ENCODE measurements around the gene CHMP2A.

CHMP2A gene

DNA sequence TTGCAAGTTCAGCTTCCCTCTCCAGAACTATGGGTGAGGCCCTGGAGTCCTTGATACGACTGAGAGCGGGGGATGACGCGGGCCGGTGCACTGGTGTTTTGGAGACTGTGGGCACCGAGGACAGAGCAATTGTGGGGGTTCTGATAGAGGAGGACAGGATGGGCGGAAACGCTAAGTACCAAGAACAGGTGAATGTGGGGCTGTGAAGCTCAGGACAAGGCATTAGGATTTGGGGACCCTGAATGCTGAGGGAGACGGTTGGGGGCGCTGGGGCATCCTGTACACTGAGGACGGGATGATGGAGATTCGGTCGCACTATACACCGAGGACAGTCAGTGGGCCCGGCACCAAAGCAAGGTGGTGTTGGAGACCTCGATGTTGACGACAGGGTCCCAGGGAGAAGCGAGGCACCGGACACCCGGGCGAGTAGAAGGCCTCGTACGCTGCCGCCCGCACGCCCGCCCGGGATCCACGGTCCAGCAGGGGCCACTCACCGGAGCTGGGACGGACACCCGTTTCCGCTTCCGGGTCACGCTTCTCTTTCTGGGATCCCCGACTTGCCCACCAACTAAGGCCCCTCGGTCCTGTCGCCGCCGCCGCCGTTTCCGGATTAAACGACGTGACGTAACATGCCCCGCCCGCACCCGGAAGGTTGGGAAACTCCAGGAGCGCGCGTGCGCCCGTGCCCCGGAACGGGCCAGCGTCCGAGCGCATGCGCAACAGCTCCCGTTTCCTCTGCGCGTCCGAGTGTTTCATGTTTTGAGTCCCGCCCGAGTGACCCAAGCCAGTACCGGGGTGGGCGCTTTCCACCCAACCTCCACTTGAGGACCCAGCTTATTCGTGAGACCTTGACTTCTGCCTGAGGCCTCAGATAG, at the start of gene CHMP2A:
CHMP2A (minus strand) TSS at position 612 of the 875 bp plus-strand sequence. CDS start 893 bp downstream, outside the sequence.
- DNase-seq (ENCODE audit: low read depth): peak; percentile 79
- H3K4me3 ChIP-seq (ENCODE audit: control insufficient read depth, low read depth, low read length): peak within 1 kb of the TSS; percentile 81
- TF ChIP-seq, protein P1, sequence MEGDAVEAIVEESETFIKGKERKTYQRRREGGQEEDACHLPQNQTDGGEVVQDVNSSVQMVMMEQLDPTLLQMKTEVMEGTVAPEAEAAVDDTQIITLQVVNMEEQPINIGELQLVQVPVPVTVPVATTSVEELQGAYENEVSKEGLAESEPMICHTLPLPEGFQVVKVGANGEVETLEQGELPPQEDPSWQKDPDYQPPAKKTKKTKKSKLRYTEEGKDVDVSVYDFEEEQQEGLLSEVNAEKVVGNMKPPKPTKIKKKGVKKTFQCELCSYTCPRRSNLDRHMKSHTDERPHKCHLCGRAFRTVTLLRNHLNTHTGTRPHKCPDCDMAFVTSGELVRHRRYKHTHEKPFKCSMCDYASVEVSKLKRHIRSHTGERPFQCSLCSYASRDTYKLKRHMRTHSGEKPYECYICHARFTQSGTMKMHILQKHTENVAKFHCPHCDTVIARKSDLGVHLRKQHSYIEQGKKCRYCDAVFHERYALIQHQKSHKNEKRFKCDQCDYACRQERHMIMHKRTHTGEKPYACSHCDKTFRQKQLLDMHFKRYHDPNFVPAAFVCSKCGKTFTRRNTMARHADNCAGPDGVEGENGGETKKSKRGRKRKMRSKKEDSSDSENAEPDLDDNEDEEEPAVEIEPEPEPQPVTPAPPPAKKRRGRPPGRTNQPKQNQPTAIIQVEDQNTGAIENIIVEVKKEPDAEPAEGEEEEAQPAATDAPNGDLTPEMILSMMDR (IDR thresholded peaks at IDR 0.05; ENCODE audit: control insufficient read depth, insufficient read depth, low read depth, low read length, missing control alignments): no peak

DNA sequence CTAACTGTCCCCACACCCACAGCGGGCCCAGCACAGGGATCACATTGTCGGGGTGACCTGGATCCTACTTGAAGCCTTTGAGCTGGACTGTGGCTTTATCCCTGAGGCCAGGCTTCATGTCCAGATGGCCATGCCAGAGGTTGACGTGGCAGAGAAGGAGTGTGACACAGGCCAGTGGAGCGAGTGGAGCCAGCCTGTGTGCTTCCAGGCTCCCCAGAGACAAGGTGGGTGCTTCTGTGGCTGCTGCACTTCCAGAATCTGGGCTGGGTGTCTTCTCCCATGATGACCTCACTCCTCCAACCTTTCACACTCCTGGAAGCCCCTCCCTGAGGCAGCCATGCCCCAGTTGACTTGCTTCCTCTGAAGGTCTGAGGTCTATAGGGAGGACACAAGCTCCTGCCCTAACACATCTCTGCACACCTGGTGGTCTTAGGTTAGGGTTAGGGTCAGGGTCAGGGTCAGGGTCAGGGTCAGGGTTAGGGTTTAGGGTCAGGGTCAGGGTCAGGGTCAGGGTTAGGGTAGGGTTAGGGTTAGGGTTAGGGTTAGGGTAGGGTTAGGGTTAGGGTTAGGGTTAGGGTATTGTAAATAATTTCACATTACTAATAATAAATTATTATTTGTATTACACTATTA, 31.3 kb upstream of the CHMP2A start:
- TF ChIP-seq, protein P1 (IDR thresholded peaks at IDR 0.05; ENCODE audit: control insufficient read depth, insufficient read depth, low read depth, low read length, missing control alignments): no peak
- no peak overlapping the region for H3K4me3 ChIP-seq (ENCODE audit: control insufficient read depth, low read depth, low read length)
- no peak for DNase-seq (ENCODE audit: low read depth)

DNA sequence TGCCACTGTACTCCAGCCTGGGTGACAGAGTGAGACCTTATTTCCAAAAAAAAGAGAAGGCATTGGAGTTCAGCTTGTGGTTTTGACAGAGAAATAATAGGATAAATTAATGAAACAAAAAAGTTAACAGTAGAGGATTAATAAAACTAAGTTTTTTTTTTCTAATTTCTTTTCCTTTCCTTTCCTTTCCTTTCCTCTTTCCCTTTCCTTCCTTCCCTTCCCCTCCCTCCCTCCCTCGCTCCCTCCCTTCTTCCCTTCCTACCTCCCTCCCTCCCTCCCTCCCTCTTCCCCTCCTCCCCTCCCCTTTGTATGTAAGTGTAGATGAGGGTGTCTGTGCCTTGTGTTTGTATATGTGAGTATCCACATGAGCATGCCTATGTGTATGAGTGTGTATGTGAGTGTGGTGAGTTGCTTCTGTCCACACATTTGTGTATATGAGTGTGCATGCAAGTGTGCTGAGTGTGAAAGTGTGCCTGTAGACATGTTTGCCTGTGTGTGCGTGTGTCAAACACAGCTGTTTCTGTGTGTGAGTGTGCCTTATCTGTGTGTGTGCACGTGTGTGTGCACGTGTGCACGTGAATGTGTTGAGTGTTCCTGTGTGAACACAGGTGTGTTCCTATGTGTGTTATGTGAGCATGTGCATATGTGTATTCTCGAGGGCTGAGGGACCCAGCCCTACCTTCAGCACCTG, 30.7 kb upstream of the CHMP2A start:
- TF ChIP-seq, protein P1 (IDR thresholded peaks at IDR 0.05; ENCODE audit: control insufficient read depth, insufficient read depth, low read depth, low read length, missing control alignments): no peak
- H3K4me3 ChIP-seq (ENCODE audit: control insufficient read depth, low read depth, low read length): no peak overlapping the region
- DNase-seq (ENCODE audit: low read depth): no peak

DNA sequence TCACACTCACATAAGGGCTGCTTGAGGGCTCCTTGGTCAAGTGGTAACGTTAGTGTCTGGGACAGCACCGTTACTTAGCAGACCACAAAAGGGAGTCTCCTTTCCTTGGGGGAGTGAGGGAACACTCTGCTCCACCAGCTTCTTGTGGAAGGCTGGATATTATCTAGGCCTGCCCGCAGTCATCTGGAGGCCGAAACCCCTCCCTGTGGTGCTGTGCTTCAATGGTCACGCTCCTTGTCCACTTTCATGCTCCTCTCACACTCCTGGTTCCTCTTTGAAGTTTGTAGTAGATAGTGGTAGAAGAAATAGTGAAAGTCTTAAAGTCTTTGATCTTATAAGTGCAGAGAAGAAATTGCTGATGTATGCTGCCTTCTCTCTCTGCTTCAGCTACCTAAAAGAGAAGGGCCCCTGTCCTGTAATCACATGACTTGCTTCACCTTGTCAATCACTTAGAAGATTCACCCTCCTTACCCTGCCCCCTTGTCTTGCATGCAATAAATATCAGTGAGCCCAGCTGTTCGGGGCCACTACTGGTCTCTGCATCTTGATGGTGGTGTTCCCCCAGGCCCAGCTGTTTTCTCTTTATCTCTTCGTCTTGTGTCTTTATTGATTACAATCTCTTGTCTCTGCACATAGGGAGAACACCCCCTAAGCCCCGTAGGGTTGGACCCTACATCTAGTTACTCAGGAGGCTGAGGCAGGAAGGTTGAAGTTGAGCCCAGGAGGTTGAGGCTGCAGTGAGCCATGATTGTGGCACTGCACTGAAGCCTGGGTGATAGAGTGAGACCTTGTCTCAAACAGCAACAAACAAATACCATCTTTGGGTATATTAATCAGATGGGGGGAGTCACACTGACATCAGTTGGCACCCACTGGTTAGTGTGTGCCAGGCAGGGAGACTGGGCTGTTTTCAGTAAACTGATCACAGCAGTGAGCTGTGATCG, 29.9 kb upstream of the CHMP2A start:
- DNase-seq (ENCODE audit: low read depth): no peak
- TF ChIP-seq, protein P1 (IDR thresholded peaks at IDR 0.05; ENCODE audit: control insufficient read depth, insufficient read depth, low read depth, low read length, missing control alignments): no peak
- no peak overlapping the region for H3K4me3 ChIP-seq (ENCODE audit: control insufficient read depth, low read depth, low read length)

DNA sequence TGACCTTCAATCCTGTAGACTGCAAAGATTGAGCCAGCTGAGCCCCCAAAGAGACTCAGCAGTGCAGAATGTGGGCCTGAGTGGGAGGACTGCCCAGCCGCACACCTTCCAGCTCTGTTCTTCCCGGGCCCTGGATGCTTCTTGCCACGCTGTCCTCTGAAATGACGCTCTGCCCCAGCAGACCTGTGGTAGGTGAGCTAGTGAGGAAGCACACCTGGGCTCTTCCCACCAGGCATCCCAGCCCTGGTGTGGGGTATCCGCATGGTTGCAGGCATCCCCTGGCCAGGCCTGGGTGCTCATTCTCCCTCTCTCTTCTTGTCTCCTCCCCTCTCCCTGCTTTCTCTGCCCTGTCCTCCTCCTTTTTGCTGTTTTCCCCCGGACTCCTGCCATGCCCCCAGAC, 28.1 kb upstream of the CHMP2A start:
- DNase-seq (ENCODE audit: low read depth): no peak
- TF ChIP-seq, protein P1 (IDR thresholded peaks at IDR 0.05; ENCODE audit: control insufficient read depth, insufficient read depth, low read depth, low read length, missing control alignments): no peak
- no peak overlapping the region for H3K4me3 ChIP-seq (ENCODE audit: control insufficient read depth, low read depth, low read length)

Measured in AG09309 (cell line).